Iris pigment epithelial cell (primary cell): ENCODE results near the gene DNM1.
A peak's percentile ranks its signal among the peaks of the same experiment; 100 is the strongest.

Experiments used
- DNase-seq: peaks from one replicate; pipeline ENCODE4 v3.0.0-alpha.2; 2011; ENCODE audit warnings: low read depth

DNM1 gene

GRCh38 chr9:128251732-128252100 is 48.5 kb downstream of the DNM1 start:
- no peak for DNase-seq

- no peak for DNase-seq
Measured at GRCh38 chr9:128252317-128253139, 49.3 kb downstream of the DNM1 start.

GRCh38 chr9:128253140-128253990 is 50.2 kb downstream of the DNM1 start:
- no peak for DNase-seq

- DNase-seq: no peak
Measured at GRCh38 chr9:128253991-128254346, 50.8 kb downstream of the DNM1 start.

- DNase-seq: no peak
Measured at GRCh38 chr9:128254362-128254761, 51.2 kb downstream of the DNM1 start.

- no peak for DNase-seq
Measured at GRCh38 chr9:128254855-128255759, 51.9 kb downstream of the DNM1 start.

- DNase-seq: no peak
Measured at GRCh38 chr9:128257086-128257825, 54.1 kb downstream of the DNM1 start.

GRCh38 chr9:128257907-128258306 is 54.7 kb downstream of the DNM1 start:
- DNase-seq: no peak

GRCh38 chr9:128258326-128258725 is 55.1 kb downstream of the DNM1 start:
- DNase-seq: no peak

GRCh38 chr9:128259156-128259555 is 56.0 kb downstream of the DNM1 start:
- DNase-seq: no peak

- no peak for DNase-seq
Measured at GRCh38 chr9:128260340-128260739, 57.2 kb downstream of the DNM1 start.

GRCh38 chr9:128262687-128263086 is 59.5 kb downstream of the DNM1 start:
- no peak for DNase-seq

GRCh38 chr9:128265348-128265847 is 62.2 kb downstream of the DNM1 start:
- DNase-seq: no peak

- no peak for DNase-seq
Measured at GRCh38 chr9:128266868-128267590, 63.9 kb downstream of the DNM1 start.

GRCh38 chr9:128271112-128271511 is 67.9 kb downstream of the DNM1 start:
- no peak for DNase-seq

GRCh38 chr9:128271512-128271911 is 68.3 kb downstream of the DNM1 start:
- no peak for DNase-seq

- no peak for DNase-seq
Measured at GRCh38 chr9:128274245-128274644, 71.1 kb downstream of the DNM1 start.

GRCh38 chr9:128275198-128276007 is 72.2 kb downstream of the DNM1 start, which contains the start of gene GOLGA2:
GOLGA2 (minus strand) TSS chr9:128276007; CDS start chr9:128275976, 31 bp downstream.
- DNase-seq: peak; percentile 57

- peak; percentile 98 for DNase-seq
Measured at GRCh38 chr9:128276008-128276573, 72.9 kb downstream of the DNM1 start, which contains the start of gene SWI5. SWI5 (plus strand) TSS chr9:128276276.
